COLO829 (cell line): ENCODE measurements around the gene AP2S1.
"Not testable (repeated sequence)": the region's sequence is repeated elsewhere in the genome, so short reads cannot be mapped to it uniquely, and the experiment has no call there.

Experiments
- DNase-seq: peaks from one replicate; pipeline ENCODE4 v3.0.0; 2012; ENCODE audit warnings: low spot score

AP2S1 gene

GRCh38 chr19:46841458-46842083 is 9.1 kb downstream of the AP2S1 start:
- DNase-seq = no peak

- DNase-seq = no peak
These were observed 10.1 kb downstream of the AP2S1 start for GRCh38 chr19:46840498-46840942.

GRCh38 chr19:46839752-46840497 is 10.7 kb downstream of the AP2S1 start:
- DNase-seq = no peak

GRCh38 chr19:46838160-46838559 is 12.5 kb downstream of the AP2S1 start:
- DNase-seq = no peak

GRCh38 chr19:46834984-46835383 is 15.7 kb downstream of the AP2S1 start:
- DNase-seq = no peak

- no peak for DNase-seq
These were observed 16.5 kb downstream of the AP2S1 start for GRCh38 chr19:46834121-46834520.

GRCh38 chr19:46830864-46831263 is 19.8 kb downstream of the AP2S1 start:
- DNase-seq = no peak

- DNase-seq = no peak
These were observed 22.2 kb downstream of the AP2S1 start for GRCh38 chr19:46828484-46828883.

- no peak for DNase-seq
These were observed 25.0 kb downstream of the AP2S1 start for GRCh38 chr19:46825731-46826055.

GRCh38 chr19:46824890-46825730 is 25.5 kb downstream of the AP2S1 start:
- no peak for DNase-seq

- DNase-seq = no peak
These were observed 27.6 kb downstream of the AP2S1 start for GRCh38 chr19:46823049-46823448.

- DNase-seq = not testable (repeated sequence)
These were observed 28.2 kb downstream of the AP2S1 start for GRCh38 chr19:46822410-46822787.

GRCh38 chr19:46821512-46822409 is 28.9 kb downstream of the AP2S1 start:
- DNase-seq = no peak

- no peak for DNase-seq
These were observed 31.8 kb downstream of the AP2S1 start for GRCh38 chr19:46818812-46819211.

GRCh38 chr19:46815833-46816627 is 34.6 kb downstream of the AP2S1 start:
- DNase-seq = no peak

GRCh38 chr19:46813839-46814358 is 36.7 kb downstream of the AP2S1 start:
- DNase-seq = no peak

- no peak for DNase-seq
These were observed 37.4 kb downstream of the AP2S1 start for GRCh38 chr19:46812977-46813838.

- no peak for DNase-seq
These were observed 40.9 kb downstream of the AP2S1 start for GRCh38 chr19:46809534-46810272.

GRCh38 chr19:46806656-46807055 is 44.0 kb downstream of the AP2S1 start:
- DNase-seq = no peak
